ENCODE data around the gene SEMA4D.

DNA sequence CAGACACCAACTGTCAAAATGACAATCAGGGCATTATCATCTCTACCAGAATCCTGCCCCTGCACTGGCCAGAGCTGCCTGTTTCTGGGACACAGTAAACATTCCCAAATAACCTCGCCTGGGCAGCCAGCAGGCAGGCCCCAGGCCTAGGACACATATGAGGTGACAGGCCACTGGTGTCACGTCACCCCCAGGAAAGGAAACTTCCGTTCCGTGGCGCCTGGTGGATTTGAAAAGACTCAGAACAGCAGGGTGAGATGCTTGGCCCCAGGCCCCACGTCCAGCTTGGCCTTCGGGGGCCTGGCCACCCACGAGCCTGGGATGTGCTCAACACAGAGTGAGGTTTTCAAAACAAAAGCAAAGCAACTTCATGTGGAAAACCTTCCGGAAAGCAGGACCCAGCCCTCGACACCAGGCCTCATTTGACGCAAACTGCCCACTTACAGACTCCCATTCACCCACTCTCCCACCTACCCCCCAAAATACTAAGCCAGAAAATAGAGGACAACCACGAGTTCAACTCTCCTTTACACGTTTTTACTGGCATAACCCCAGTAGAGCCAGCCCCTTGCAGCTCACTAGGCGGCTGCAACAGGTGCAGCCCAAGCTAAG, 1.2 kb downstream of the SEMA4D start:
- TF ChIP-seq, protein P1, sequence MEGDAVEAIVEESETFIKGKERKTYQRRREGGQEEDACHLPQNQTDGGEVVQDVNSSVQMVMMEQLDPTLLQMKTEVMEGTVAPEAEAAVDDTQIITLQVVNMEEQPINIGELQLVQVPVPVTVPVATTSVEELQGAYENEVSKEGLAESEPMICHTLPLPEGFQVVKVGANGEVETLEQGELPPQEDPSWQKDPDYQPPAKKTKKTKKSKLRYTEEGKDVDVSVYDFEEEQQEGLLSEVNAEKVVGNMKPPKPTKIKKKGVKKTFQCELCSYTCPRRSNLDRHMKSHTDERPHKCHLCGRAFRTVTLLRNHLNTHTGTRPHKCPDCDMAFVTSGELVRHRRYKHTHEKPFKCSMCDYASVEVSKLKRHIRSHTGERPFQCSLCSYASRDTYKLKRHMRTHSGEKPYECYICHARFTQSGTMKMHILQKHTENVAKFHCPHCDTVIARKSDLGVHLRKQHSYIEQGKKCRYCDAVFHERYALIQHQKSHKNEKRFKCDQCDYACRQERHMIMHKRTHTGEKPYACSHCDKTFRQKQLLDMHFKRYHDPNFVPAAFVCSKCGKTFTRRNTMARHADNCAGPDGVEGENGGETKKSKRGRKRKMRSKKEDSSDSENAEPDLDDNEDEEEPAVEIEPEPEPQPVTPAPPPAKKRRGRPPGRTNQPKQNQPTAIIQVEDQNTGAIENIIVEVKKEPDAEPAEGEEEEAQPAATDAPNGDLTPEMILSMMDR (conservative IDR thresholded peaks at IDR 0.05; ENCODE audit: low read length): no peak
- TF ChIP-seq EZH2phosphoT487 (IDR thresholded peaks at IDR 0.05; ENCODE audit: borderline replicate concordance): no peak
